NCI-H2196 treated with DMSO at 0.1 percent for 48 hours (cell line): ENCODE data around the gene MYL9.

Source experiments
- DNase-seq: peaks from one replicate; lab custom pipeline; 2025; ENCODE audit not compliant: unreplicated experiment; lab: John Stamatoyannopoulos, UW

Gene MYL9

GRCh38 chr20:36579996-36580545 lies 38.8 kb downstream of the MYL9 start:
- no peak for DNase-seq

- DNase-seq, result no peak
Measured at GRCh38 chr20:36582322-36582721, 41.0 kb downstream of the MYL9 start.

GRCh38 chr20:36582821-36583220 lies 41.5 kb downstream of the MYL9 start:
- DNase-seq, result no peak

GRCh38 chr20:36584018-36584481 lies 42.7 kb downstream of the MYL9 start:
- no peak for DNase-seq

GRCh38 chr20:36585410-36586125 lies 44.2 kb downstream of the MYL9 start:
- no peak for DNase-seq

- DNase-seq, result no peak
Measured at GRCh38 chr20:36587388-36588070, 46.2 kb downstream of the MYL9 start.

- DNase-seq, result peak; percentile 63
Measured at GRCh38 chr20:36591281-36591680, 50.0 kb downstream of the MYL9 start.

GRCh38 chr20:36591854-36592641 lies 50.7 kb downstream of the MYL9 start:
- DNase-seq, result no peak

GRCh38 chr20:36593347-36593929 lies 52.1 kb downstream of the MYL9 start:
- DNase-seq, result no peak

- no peak for DNase-seq
Measured at GRCh38 chr20:36599912-36600345, 58.6 kb downstream of the MYL9 start.
